AG08396 (cell line): ENCODE results near the gene GABRB1.

Experiments
- DNase-seq: peaks from one replicate; pipeline ENCODE4 v3.0.0; 2012; ENCODE audit warnings: low spot score, mixed read lengths

GABRB1 gene

GRCh38 chr4:47386561-47387235 is 355.3 kb downstream of the GABRB1 start:
- DNase-seq, result no peak

GRCh38 chr4:47390428-47391125 is 359.2 kb downstream of the GABRB1 start:
- DNase-seq, result no peak

GRCh38 chr4:47391256-47391655 is 359.9 kb downstream of the GABRB1 start:
- no peak for DNase-seq

- DNase-seq, result no peak
Measured at GRCh38 chr4:47406408-47406807, 375.0 kb downstream of the GABRB1 start.

GRCh38 chr4:47410271-47410670 is 378.9 kb downstream of the GABRB1 start:
- DNase-seq, result no peak

GRCh38 chr4:47413521-47413920 is 382.2 kb downstream of the GABRB1 start:
- DNase-seq, result no peak

- DNase-seq, result no peak
Measured at GRCh38 chr4:47415719-47416118, 384.4 kb downstream of the GABRB1 start.

GRCh38 chr4:47418147-47418546 is 386.8 kb downstream of the GABRB1 start:
- no peak for DNase-seq

GRCh38 chr4:47419296-47419695 is 387.9 kb downstream of the GABRB1 start:
- no peak for DNase-seq

- DNase-seq, result no peak
Measured at GRCh38 chr4:47425628-47426027, 394.3 kb downstream of the GABRB1 start.

- DNase-seq, result no peak
Measured at GRCh38 chr4:47427935-47428334, 396.6 kb downstream of the GABRB1 start.

GRCh38 chr4:47432749-47433148 is 401.4 kb downstream of the GABRB1 start:
- no peak for DNase-seq

GRCh38 chr4:47434931-47435330 is 403.6 kb downstream of the GABRB1 start:
- DNase-seq, result no peak

GRCh38 chr4:47442980-47443379 is 411.6 kb downstream of the GABRB1 start:
- no peak for DNase-seq

GRCh38 chr4:47444031-47444430 is 412.7 kb downstream of the GABRB1 start:
- DNase-seq, result no peak

- DNase-seq, result no peak
Measured at GRCh38 chr4:47451657-47452056, 420.3 kb downstream of the GABRB1 start.

GRCh38 chr4:47462799-47463234 is 431.4 kb downstream of the GABRB1 start:
- peak; percentile 7 for DNase-seq

GRCh38 chr4:47463235-47463956 is 432.0 kb downstream of the GABRB1 start, which contains the start of gene COMMD8:
COMMD8 (minus strand) TSS chr4:47463702; CDS start chr4:47463651, 51 bp downstream.
- peak; percentile 98 for DNase-seq

- no peak for DNase-seq
Measured at GRCh38 chr4:47465004-47465403, 433.6 kb downstream of the GABRB1 start.

- DNase-seq, result no peak
Measured at GRCh38 chr4:47466056-47466785, 434.9 kb downstream of the GABRB1 start.

GRCh38 chr4:47468706-47469365 is 437.5 kb downstream of the GABRB1 start:
- peak; percentile 10 for DNase-seq

- peak; percentile 14 for DNase-seq
Measured at GRCh38 chr4:47469951-47470350, 438.6 kb downstream of the GABRB1 start.
